Activated T-helper 9 cell treated with anti-CD3 and anti-CD28 coated beads, Interleukin-2, amount 50 U/mL, for 16 hours (primary cell): ENCODE data around the gene NR5A1.

Source experiments
- DNase-seq: peaks from one replicate; pipeline ENCODE4 v3.0.0-alpha.2; 2020; ENCODE audit warnings: low read depth

Gene NR5A1

DNA sequence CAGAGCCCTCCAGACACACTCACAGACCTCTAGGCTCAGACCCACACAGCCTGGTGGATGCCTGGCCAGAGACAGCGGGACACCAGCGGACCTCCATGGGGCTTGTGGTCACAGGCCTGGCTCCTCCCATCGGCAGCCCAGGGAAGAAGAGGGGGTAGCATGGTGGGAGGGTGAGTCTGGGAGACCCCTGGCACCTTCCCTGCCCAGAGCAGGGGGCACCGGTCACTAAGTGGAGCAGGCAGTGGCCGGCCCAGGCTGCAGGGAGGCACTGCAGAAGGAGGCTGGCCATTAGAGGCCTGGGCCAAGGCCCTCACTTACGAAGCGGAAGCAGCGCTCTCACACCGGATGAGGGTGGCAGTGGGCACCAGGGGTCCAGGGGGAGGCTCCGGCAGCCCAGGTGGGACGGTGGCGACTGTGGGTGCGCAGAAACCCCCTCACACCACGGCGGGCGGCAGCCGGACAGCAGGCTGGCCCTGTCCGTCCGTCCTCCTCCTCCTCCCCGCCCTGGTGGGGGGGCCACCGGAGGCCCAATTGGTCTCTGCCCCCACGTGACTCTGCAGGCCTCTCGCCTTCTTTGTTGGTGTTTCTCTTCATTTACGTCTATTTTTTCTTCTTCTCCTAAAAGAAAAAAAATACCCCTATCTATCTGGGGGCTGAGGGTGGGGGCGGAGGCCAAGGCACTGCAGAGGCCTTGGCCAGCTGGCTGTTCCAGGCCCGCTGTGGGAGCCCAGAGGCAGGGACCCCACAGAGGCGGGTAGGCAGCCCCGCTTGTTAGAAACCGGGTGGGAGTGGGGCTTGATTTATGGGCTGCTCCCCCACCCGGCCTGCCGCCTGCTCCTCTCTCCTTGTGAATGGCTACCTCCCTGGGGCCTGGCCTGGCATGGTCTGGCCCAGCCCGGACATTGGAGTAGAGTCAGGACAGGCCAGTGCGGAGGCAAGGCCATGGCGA lies at the start of gene NR5A1:
TSS of gene NR5A1 (minus strand) at position 469 of the 949 bp plus-strand sequence. CDS start 4,004 bp downstream, outside the sequence.
- no peak for DNase-seq

DNA sequence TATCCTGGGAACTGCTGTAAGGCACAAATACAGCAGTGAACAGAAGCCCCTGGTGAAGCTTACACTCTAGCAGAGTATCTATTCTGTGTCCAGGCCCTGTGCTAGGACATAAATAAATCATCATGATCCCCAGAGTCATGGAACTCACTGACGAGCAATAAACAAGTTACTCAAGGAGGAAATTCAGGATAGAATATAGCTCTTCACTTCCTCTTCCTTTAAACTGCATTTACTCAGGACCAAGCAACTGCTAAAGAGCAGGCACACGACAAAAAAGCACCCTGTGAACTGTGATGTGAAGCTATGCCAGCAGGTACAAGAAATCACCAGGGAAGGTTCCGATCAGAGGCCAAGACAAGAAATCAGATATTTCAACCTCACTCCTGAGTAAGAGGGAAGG lies 47.8 kb upstream of the NR5A1 start:
- no peak for DNase-seq

DNA sequence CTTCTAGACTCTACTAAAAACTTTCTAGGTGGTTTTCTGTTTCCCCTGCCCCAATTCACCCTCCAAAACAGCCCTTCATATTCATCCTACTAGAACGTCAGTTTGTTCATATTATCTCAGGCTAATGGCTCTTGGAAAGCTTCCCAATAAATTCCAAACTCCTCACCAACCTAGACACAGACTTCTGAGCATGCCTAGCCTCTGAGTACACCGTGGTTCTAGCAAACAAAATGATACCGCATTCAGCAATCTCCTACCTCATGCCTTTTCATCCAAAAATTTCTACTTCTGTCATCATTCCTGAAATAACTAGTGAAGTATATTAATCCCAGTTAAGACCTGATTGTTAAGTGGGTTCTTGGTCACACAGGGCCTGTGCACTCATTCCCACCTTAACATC lies 46.5 kb upstream of the NR5A1 start:
- DNase-seq: no peak

DNA sequence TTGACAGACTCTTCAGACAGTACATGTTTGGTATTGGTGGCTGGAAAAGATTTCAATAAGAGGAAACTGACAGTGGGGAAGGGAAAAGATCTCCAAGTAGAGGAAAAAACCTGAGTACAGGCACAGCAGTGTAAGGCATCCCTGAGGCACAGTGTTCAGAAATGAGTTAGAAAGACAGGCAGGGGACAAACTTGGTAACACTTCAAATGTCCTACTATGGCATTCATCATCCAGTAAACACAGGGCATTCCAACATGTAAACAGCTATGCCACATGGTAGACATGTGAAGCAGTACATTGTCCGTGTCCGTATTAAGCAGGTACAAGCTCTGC lies 45.0 kb upstream of the NR5A1 start:
- DNase-seq: no peak

DNA sequence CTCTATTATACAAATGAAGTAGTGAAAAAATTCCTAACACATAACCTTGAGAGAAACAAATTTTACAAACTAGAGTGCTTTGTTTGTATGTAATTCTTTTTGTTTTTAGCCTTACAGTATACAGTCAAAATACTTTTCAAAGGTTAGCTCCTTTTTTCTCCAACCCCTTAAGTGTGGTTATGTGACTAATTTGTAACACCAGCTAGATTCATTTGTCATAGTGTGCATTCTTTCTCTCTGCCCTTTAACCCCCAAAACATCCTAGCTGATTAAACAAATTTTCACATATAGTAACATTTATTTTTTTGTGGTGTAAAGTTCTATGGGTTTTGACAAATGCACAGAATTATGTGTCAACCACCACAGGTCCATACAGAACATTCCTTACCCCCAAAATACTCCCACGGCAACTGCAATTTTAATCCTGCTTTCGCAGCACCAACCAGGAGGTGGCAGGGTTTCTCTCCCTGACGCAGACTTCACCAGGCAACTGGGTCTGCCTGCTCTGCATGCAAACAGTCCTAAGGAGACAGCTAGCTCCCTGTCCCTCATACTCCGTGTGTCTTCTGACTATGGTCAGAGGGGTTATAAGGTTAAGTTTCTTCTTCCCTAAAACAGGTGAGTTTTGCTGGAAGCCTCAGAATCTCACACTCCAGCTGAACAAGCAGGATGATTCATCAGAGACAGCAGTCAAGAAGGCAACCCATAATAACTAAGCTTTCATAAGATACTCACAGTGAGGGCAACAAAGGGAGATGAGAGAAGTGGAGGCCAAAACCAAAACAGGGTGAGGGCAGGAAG lies 44.5 kb upstream of the NR5A1 start:
- no peak for DNase-seq

DNA sequence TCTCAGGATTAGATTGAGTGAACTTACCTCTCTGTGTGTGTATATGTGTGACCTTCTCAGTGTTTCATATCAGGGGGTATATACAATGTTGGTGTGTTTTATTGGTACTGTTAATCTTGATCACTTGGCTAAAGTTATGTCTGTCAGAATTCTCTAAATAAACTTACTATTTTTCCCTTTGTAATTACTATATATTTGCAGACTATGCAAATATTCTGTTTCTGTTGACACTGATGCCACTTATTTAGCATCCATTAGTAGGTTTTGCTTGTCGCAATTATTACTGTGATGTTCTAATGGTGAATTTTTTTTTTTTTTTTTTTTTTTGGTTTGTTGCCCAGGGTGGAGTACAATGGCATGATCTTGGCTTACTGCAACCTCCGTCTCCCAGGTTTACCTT lies 42.9 kb upstream of the NR5A1 start:
- DNase-seq: no peak

DNA sequence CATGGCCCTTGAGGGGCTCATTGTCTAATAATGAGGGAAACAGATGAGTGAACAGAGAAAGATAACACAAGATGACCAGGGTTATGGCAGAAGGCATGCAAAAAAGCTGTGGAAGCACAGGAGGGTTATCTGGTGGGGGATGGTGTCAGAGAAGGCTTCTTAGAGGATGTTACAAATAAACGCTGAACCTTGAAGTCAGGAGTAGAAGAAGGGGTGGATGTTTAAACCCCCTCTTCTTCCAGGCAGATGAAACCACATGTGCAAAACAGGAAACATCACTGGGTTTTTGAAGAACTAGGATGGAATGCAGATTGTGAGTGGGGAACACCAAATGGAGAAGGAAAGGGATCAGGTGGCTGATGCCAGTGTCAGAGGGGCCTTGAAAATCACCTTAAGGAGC lies 41.8 kb upstream of the NR5A1 start:
- no peak for DNase-seq

DNA sequence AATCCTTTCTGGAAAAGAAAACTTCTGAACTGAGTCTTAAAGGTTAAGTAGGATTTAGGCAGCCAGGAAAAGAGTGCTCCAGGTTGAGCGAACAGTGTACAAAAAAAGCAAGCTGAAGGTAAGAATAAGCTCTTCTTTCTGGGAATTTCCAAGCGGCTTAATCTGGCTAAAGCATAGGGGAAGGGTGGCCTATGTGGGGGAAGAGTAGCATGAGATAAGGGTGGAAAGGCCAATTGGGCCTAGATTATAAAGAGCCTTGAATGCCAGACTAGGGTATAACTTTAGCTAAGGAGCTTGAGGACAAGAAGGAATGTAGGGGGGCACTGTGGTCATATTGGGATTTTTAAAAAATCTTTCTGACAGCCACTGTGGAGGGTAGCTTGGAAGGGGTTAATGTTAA lies 37.3 kb upstream of the NR5A1 start:
- DNase-seq: no peak

DNA sequence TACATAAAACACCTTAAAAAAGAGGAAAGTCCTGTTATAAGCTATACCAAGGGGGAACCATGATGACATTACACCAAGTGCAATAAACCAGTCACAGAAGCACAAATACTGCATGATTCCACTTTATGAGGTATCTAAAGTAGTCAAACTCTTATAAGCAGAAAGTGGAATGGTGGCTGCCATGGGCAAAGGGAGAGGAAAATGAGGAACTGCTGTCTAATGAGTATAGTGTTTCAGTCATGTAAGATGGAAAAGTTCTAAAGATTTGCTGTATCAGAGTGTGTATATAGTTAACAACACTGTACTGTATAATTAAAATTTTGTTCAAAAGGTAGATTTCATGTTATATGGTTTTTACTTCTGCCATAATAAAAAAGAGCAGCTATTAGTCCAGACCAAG lies 34.6 kb upstream of the NR5A1 start:
- DNase-seq: no peak

DNA sequence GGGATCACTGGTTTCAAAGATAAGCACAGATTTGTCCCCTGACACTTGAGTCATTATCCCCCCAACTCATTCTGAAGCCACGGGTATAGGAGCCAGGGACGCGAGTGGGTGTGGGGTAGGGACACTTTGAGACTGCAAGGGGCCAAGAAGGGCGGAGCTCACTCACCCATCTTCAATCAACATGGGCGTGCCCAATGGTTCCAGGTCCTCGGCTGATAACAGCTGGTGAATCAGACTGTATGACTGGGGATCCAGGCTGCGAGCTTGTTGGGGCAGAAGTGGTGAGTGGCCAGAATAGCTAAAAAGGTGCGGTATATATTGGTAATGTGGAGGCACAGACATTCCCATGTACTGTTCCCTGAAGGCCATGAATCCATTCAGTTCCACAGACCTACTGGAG lies 30.7 kb upstream of the NR5A1 start:
- DNase-seq: no peak

DNA sequence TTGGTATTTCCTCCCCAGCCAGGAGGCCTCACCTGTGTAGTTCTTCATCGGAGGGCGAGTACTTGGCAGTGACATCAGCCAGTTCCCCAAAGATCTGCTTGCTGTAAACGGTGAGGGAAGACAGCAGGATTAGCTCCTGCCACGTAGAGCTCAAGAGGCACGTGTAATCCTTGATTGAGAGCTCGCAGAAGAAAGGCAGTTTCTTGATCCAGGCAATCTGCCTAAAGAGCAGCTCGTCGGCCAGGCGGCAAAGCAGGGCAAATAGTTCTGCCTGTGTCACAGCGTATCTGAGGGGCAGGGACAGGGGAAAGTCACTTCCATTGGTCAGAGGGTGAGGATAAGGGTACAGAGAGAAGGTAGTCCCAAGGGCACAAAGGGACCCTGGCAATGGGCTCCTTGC lies 28.6 kb upstream of the NR5A1 start:
- DNase-seq: no peak

DNA sequence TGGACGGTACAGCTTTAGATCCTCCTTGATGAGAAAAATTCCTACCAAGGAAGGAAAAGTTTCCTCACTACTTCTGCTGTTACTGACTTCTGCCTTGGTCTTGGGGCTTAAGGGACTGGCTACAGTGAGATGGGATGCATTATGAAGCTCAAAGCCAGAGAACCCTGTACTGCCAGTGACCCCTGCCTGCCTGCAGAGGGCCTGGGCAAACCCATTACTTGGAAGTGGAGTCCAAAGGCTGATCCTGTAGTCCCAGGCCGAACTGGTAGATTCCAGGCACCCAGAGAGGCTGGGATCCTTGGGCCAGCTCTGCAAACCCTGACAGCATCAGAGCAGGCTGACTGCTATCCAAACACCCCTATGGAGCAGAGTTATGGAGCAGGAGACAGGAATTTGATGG lies 25.7 kb upstream of the NR5A1 start:
- no peak for DNase-seq

DNA sequence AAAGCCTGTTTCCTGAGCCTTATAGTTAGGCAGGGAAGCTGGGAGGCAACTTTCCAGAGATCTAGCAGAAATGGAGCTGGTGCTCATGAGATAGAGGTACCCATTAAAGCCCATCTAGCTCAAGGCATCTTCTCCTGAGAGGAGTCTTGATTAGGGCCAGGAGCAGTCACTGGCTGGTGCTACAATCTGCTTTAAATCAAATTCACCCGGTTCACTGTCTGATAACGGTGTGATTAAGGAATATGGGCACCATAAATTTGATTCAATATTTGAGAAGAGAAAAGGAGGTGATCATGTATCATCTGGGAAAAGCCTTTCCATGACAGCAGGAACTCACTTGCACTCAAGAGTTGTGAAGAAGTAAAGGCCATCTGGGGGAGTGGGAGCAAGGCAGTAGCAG lies 23.9 kb upstream of the NR5A1 start:
- no peak for DNase-seq

DNA sequence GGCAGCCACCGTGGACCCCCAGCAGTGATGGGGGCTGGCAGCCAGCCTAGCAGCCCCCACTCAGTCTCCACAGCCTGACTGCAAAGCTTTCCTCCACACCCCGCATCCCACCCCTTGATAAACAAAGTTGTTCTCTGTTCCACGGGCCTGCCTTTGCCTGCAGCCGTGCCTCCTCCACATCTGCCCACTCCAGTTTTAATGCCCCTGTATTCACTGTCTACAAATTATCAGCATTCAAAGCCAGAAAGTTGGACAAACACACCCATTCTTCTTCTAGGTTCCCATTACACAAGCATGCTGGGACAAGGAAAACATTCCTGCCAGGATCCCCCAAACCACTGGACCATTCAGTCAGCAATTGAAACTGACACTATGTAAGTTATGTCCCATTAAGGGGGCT lies 23.0 kb upstream of the NR5A1 start:
- no peak for DNase-seq

DNA sequence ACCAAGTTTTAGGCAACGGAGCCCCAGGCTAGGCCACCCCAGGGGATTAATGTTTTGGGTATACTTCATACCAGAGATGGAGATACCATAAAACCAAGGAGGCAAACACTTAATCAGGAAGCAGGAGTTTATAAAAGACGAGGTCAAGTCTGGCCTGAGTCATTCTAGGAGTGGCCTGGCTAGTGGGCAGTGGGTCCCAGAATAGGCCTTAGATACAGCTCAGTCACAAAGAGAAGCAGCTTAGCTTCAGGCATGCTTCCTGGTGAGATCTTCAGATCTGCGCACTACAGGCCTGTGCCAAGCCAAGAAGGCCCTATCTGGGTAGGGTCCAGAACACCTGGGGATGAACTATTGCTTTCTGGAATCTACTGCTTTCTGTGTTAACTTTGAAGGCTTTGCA lies 20.6 kb upstream of the NR5A1 start:
- no peak for DNase-seq

DNA sequence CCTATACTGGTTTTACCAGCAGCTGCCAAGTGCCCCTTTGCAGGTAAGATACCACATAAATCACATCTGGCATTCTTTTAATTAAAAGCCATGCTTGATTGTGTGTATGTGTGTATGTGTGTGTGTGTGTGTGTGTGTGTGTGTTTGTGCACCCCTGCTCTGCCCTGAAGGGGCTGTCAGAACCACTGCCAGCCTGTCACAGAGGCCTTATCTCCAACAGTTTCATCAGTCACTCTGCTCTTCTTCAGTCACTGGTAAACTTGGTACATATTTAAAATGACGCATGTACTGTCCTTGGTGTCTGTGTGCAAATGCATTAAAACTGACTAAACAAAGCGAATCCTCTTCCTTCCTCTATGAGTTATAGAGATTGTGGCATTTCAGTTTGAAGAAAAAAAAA lies 19.0 kb upstream of the NR5A1 start:
- no peak for DNase-seq

DNA sequence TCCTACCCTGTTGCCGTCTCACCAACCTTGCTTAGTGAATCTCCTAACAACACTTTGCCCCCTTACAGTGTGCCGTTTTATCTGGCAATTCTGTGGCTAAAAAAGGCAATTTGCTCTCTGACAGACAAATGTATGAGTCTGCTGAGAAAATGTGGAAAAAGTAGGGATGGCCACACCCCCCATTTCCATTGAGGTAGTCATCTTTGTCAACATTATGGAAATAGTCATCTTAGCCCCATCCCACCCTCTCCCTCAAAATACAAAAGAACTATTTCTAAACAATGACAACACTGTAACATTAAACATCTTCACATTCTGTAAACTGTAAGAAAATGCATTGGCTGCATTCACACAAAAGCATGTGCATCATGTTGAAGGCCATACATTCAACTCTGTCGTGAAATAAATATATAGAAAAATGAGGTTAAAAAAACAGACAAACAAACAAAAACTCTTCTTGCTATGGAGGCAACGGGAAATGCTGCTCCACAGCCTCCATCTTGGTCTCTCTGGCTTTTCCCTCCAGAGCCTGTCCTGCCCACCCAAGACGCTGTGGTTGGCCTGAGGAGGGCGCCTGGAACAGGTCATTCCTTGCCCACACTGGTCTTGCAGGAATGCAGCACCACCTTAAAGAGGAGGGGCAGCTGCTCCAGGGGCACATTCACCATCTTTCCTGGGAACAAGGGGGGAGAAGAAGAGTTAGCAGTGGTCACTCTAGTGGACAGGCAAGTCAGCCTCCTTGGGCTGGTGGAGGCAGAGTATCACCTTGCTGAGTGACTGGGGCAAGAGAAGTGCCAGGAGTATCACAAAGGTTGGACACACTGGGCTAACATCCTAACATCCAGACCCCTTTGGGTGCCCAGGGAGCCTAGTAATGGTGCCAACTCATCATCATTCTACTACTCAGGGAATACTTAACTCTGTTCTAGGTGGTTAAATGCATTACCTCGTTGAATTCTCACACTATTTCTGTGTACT lies 15.2 kb upstream of the NR5A1 start:
- DNase-seq: no peak

DNA sequence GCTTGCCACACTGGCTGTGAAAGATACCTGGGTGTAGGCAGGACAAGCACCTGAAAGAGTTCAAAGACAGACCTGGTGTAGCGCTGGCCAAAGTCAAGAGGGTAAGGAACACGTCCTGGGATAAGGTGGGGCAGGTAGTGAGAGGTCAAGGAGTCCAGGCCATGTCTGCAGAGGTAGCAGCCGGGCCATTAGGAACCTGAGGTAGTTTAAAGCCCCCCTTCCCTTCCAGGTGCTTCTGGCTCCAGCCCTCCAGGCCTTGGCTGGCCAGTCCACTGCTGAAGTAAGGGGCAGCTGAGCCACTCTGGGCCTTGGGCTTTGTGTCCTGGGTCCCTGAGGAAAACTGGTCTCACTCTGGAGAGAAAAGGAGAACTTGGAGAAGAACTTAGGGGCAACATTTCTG lies 13.9 kb upstream of the NR5A1 start:
- no peak for DNase-seq

DNA sequence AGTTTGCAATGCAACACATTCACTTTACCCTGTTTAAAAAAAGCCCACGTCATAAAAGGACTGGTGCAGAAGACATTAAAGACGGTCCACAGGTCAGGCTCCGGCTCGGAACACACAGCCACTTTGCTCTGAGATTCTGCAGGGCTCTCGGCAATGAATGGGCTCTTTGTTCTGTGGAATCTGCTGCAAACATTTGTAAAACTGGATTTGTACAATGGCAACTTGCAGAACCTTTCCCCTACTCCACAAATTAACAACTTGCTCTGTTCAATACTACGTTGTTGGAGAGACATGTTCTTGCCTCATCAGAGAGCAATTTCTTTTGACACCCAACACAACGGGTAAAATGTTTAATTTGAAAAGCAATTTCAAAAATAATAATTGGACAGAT lies 13.0 kb upstream of the NR5A1 start:
- no peak for DNase-seq

DNA sequence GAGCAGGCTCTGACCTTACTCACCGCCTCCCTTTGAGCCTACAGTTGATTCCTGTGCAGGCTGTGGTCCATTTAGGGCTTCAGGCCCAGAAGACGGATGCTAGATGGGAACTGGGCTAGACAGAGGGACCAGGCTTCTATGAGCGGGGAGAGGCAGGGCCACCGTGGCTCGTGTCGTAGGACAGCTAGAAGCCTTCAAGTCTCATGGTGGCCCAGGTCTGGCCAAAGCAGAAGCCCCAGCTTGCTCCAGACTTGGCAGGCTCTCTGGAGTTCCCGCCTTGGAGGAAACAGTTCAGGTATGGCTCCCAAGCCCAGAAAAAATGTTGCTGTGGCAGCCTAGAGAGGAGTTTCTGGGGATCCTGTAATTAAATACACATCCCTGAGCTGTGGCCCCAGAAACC lies 10.9 kb upstream of the NR5A1 start:
- DNase-seq: no peak

DNA sequence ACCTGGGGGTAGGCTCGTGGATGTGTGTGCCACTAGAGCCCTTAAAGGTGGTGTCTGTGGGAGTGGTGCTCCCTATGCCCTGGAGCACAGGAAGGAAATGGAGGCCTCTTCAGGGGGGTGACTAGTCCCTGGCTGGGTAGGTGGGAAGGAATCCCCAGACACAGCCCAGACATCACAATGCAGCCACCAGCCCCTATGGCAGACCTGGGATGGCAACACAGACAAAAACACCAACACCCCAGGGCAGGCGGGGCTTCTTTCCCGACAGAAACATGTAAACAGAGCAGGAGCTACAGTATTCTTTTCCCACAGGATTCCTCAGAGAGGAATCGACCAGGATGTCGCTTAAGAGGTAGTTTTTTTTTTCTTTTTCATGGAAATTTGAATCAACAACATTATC lies 10.4 kb upstream of the NR5A1 start:
- DNase-seq: no peak

DNA sequence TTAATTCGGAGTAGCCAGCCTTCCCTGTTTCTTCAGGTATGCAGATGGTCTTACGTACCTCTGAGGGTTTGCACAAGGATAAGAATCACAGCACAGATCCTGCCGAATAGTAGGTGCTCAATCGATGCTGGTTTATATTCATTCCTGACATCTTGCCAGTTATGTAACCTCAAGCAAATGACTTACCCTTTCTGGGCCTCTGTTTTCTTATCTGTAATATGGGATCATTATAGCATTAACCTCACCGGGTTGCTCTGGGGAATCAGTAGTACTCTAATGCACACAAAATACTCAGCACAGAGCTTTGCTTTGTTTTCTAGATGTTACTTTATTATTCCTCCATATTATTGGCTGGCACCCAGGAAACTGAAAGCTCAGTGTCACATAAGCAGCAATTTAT lies 7.7 kb upstream of the NR5A1 start:
- DNase-seq: no peak
